Measurements from ENCODE around the gene AP1M1.

Gene AP1M1

GRCh38 chr19:16268676-16269319 lies 71.1 kb downstream of the AP1M1 start:
- H3K79me2 ChIP-seq (ENCODE audit: control insufficient read depth, insufficient read depth, low read length): no peaks in the 10 kb centered on the region

GRCh38 chr19:16272945-16273344 lies 75.2 kb downstream of the AP1M1 start:
- Histone ChIP-seq H3K27me3 (ENCODE audit: insufficient read depth, low read length, poor library complexity) (no peaks in the 10 kb centered on the region), H3K9ac (ENCODE audit: low read length) (no peak overlapping the region), H3K79me2 (ENCODE audit: control insufficient read depth, insufficient read depth, low read length) (no peaks in the 10 kb centered on the region), H3K4me3 (ENCODE audit: low read length) (no peak overlapping the region), H3K36me3 (ENCODE audit: control insufficient read depth, insufficient read depth, low read length) (no peaks in the 10 kb centered on the region), H2BK5ac (ENCODE audit: low read length) (no peak overlapping the region), H2BK15ac (replicated peaks; ENCODE audit: low read depth) (no peak overlapping the region), H4K8ac (ENCODE audit: low read depth, low read length) (no peak overlapping the region), H3K4me1 (ENCODE audit: control insufficient read depth, low read depth, low read length) (no peaks in the 10 kb centered on the region), H3K56ac (ENCODE audit: low read length) (no peak overlapping the region), H2AK5ac (ENCODE audit: low read length) (no peak overlapping the region), H3K23ac (ENCODE audit: low read length) (no peak overlapping the region), H3K18ac (ENCODE audit: low read length) (no peak overlapping the region), H3K79me1 (ENCODE audit: low read length) (no peaks in the 10 kb centered on the region), H3K27ac (ENCODE audit: low read depth, low read length) (no peak overlapping the region), H2BK120ac (ENCODE audit: low read depth, low read length) (no peak overlapping the region), H3K4ac (ENCODE audit: low read depth, low read length) (no peak overlapping the region), H3K4me2 (ENCODE audit: low read length) (no peak overlapping the region), H4K5ac (ENCODE audit: low read length) (no peak overlapping the region)
- no peak for DNase-seq
- WGBS (ENCODE audit: extremely low coverage, insufficient coverage, low lambda C conversion rate): no CpG with 5 or more reads among the region's 14 CpGs

More at GRCh38 chr19:16268676-16269319, 71.1 kb downstream of the AP1M1 start:
- H2AK5ac ChIP-seq (ENCODE audit: low read length): no peak overlapping the region
- no peak overlapping the region for H3K9ac ChIP-seq (ENCODE audit: low read length)
- no peak overlapping the region for H4K5ac ChIP-seq (ENCODE audit: low read length)
- no peaks in the 10 kb centered on the region for H3K27me3 ChIP-seq (ENCODE audit: insufficient read depth, low read length, poor library complexity)
- H4K8ac ChIP-seq (ENCODE audit: low read depth, low read length): no peak overlapping the region
- H3K36me3 ChIP-seq (ENCODE audit: control insufficient read depth, insufficient read depth, low read length): no peaks in the 10 kb centered on the region
- WGBS (ENCODE audit: extremely low coverage, insufficient coverage, low lambda C conversion rate): no CpG with 5 or more reads among the region's 17 CpGs
- no peaks in the 10 kb centered on the region for H3K4me1 ChIP-seq (ENCODE audit: control insufficient read depth, low read depth, low read length)
- no peak overlapping the region for H3K4ac ChIP-seq (ENCODE audit: low read depth, low read length)
- H2BK5ac ChIP-seq (ENCODE audit: low read length): no peak overlapping the region
- no peak overlapping the region for H2BK120ac ChIP-seq (ENCODE audit: low read depth, low read length)
- H3K4me3 ChIP-seq (ENCODE audit: low read length): no peak overlapping the region
- H3K4me2 ChIP-seq (ENCODE audit: low read length): no peak overlapping the region
- no peak overlapping the region for H3K23ac ChIP-seq (ENCODE audit: low read length)
- DNase-seq: no peak
- no peak overlapping the region for H3K56ac ChIP-seq (ENCODE audit: low read length)
- no peak overlapping the region for H3K27ac ChIP-seq (ENCODE audit: low read depth, low read length)
- H2BK15ac ChIP-seq (replicated peaks; ENCODE audit: low read depth): no peak overlapping the region
- no peak overlapping the region for H3K18ac ChIP-seq (ENCODE audit: low read length)
- H3K79me1 ChIP-seq (ENCODE audit: low read length): no peaks in the 10 kb centered on the region

GRCh38 chr19:16274447-16274846 lies 76.7 kb downstream of the AP1M1 start:
- whole genome bisulfite sequencing (ENCODE audit: extremely low coverage, insufficient coverage, low lambda C conversion rate): no CpG with 5 or more reads among the region's 6 CpGs
- Histone ChIP-seq H4K5ac (ENCODE audit: low read length) (no peak overlapping the region), H3K27me3 (ENCODE audit: insufficient read depth, low read length, poor library complexity) (no peaks in the 10 kb centered on the region)

GRCh38 chr19:16280306-16280705 lies 82.6 kb downstream of the AP1M1 start:
- Histone ChIP-seq H4K5ac (ENCODE audit: low read length) (no peak overlapping the region), H3K4me2 (ENCODE audit: low read length) (no peak overlapping the region)
- WGBS (ENCODE audit: extremely low coverage, insufficient coverage, low lambda C conversion rate): no CpG with 5 or more reads among the region's 4 CpGs

More at GRCh38 chr19:16274447-16274846, 76.7 kb downstream of the AP1M1 start:
- H2BK5ac ChIP-seq (ENCODE audit: low read length): no peak overlapping the region
- no peaks in the 10 kb centered on the region for H3K36me3 ChIP-seq (ENCODE audit: control insufficient read depth, insufficient read depth, low read length)
- H3K79me2 ChIP-seq (ENCODE audit: control insufficient read depth, insufficient read depth, low read length): no peaks in the 10 kb centered on the region
- no peak overlapping the region for H3K27ac ChIP-seq (ENCODE audit: low read depth, low read length)
- H2BK15ac ChIP-seq (replicated peaks; ENCODE audit: low read depth): no peak overlapping the region
- no peak overlapping the region for H3K4ac ChIP-seq (ENCODE audit: low read depth, low read length)
- no peak overlapping the region for H2BK120ac ChIP-seq (ENCODE audit: low read depth, low read length)
- H2AK5ac ChIP-seq (ENCODE audit: low read length): no peak overlapping the region
- no peak for DNase-seq
- H3K9ac ChIP-seq (ENCODE audit: low read length): no peak overlapping the region
- H3K23ac ChIP-seq (ENCODE audit: low read length): no peak overlapping the region
- H3K4me3 ChIP-seq (ENCODE audit: low read length): no peak overlapping the region
- H3K4me2 ChIP-seq (ENCODE audit: low read length): no peak overlapping the region
- H3K79me1 ChIP-seq (ENCODE audit: low read length): no peaks in the 10 kb centered on the region
- no peak overlapping the region for H4K8ac ChIP-seq (ENCODE audit: low read depth, low read length)
- H3K18ac ChIP-seq (ENCODE audit: low read length): no peak overlapping the region
- H3K4me1 ChIP-seq (ENCODE audit: control insufficient read depth, low read depth, low read length): no peaks in the 10 kb centered on the region
- no peak overlapping the region for H3K56ac ChIP-seq (ENCODE audit: low read length)

GRCh38 chr19:16281743-16282142 lies 84.0 kb downstream of the AP1M1 start:
- H2BK15ac ChIP-seq (replicated peaks; ENCODE audit: low read depth): no peak overlapping the region
- no peak overlapping the region for H2BK5ac ChIP-seq (ENCODE audit: low read length)
- no peak overlapping the region for H2BK120ac ChIP-seq (ENCODE audit: low read depth, low read length)
- H3K4ac ChIP-seq (ENCODE audit: low read depth, low read length): no peak overlapping the region
- no CpG with 5 or more reads among the region's 5 CpGs for WGBS (ENCODE audit: extremely low coverage, insufficient coverage, low lambda C conversion rate)
- H3K27ac ChIP-seq (ENCODE audit: low read depth, low read length): no peak overlapping the region
- H3K23ac ChIP-seq (ENCODE audit: low read length): no peak overlapping the region
- no peak overlapping the region for H3K18ac ChIP-seq (ENCODE audit: low read length)
- no peaks in the 10 kb centered on the region for H3K79me2 ChIP-seq (ENCODE audit: control insufficient read depth, insufficient read depth, low read length)
- no peak overlapping the region for H3K56ac ChIP-seq (ENCODE audit: low read length)
- H3K4me3 ChIP-seq (ENCODE audit: low read length): no peak overlapping the region
- no peak for DNase-seq
- H4K5ac ChIP-seq (ENCODE audit: low read length): no peak overlapping the region
- H3K4me1 ChIP-seq (ENCODE audit: control insufficient read depth, low read depth, low read length): no peaks in the 10 kb centered on the region
- no peak overlapping the region for H3K9ac ChIP-seq (ENCODE audit: low read length)
- H3K79me1 ChIP-seq (ENCODE audit: low read length): no peaks in the 10 kb centered on the region
- H2AK5ac ChIP-seq (ENCODE audit: low read length): no peak overlapping the region
- H4K8ac ChIP-seq (ENCODE audit: low read depth, low read length): no peak overlapping the region
- H3K4me2 ChIP-seq (ENCODE audit: low read length): no peak overlapping the region
- no peaks in the 10 kb centered on the region for H3K27me3 ChIP-seq (ENCODE audit: insufficient read depth, low read length, poor library complexity)
- H3K36me3 ChIP-seq (ENCODE audit: control insufficient read depth, insufficient read depth, low read length): no peaks in the 10 kb centered on the region

More at GRCh38 chr19:16280306-16280705, 82.6 kb downstream of the AP1M1 start:
- no peak overlapping the region for H3K4me3 ChIP-seq (ENCODE audit: low read length)
- H4K8ac ChIP-seq (ENCODE audit: low read depth, low read length): no peak overlapping the region
- no peaks in the 10 kb centered on the region for H3K79me1 ChIP-seq (ENCODE audit: low read length)
- H3K18ac ChIP-seq (ENCODE audit: low read length): no peak overlapping the region
- no peak overlapping the region for H2BK15ac ChIP-seq (replicated peaks; ENCODE audit: low read depth)
- no peak for DNase-seq
- no peaks in the 10 kb centered on the region for H3K79me2 ChIP-seq (ENCODE audit: control insufficient read depth, insufficient read depth, low read length)
- H3K56ac ChIP-seq (ENCODE audit: low read length): no peak overlapping the region
- H2BK5ac ChIP-seq (ENCODE audit: low read length): no peak overlapping the region
- no peaks in the 10 kb centered on the region for H3K4me1 ChIP-seq (ENCODE audit: control insufficient read depth, low read depth, low read length)
- H3K27ac ChIP-seq (ENCODE audit: low read depth, low read length): no peak overlapping the region
- H3K23ac ChIP-seq (ENCODE audit: low read length): no peak overlapping the region
- no peak overlapping the region for H2BK120ac ChIP-seq (ENCODE audit: low read depth, low read length)
- no peak overlapping the region for H3K9ac ChIP-seq (ENCODE audit: low read length)
- no peaks in the 10 kb centered on the region for H3K36me3 ChIP-seq (ENCODE audit: control insufficient read depth, insufficient read depth, low read length)
- no peak overlapping the region for H3K4ac ChIP-seq (ENCODE audit: low read depth, low read length)
- H3K27me3 ChIP-seq (ENCODE audit: insufficient read depth, low read length, poor library complexity): no peaks in the 10 kb centered on the region
- no peak overlapping the region for H2AK5ac ChIP-seq (ENCODE audit: low read length)
